WTC11 (cell line): ENCODE results near the gene MPHOSPH10. TPM values are rescaled to one million over a fixed set of nuclear protein-coding genes. Genes with fewer than 3 reads are reported as not detected.

Source experiments
- ATAC-seq: fragments of 200-7000 bp; cut with Tn5 transposase; 2 replicates; pipeline ENCODE4 v1.10.0; 2021; ENCODE audit warnings: mild to moderate bottlenecking, moderate library complexity
- CTCF ChIA-PET: fragments of 300-600 bp; sonication (Branson Sonifier 250); formaldehyde crosslinking; loops from one replicate; lab custom pipeline; 2021; ENCODE audit warnings: antibody characterized with exemption; lab: Charles Lee
- POLR2A ChIA-PET: fragments of 350-600 bp; sonication (Branson Sonifier 250); formaldehyde crosslinking; loops from one replicate; lab custom pipeline; 2021; ENCODE audit warnings: antibody characterized with exemption; lab: Charles Lee
- DNase-seq: peaks from one replicate; pipeline ENCODE4 v3.0.0; 2021; ENCODE audit warnings: low spot score
- H3K27ac Mint-ChIP-seq: 2 replicates; pipeline ENCODE4 v1.8.0; 2021; ENCODE audit warnings: mixed read lengths
- H3K27me3 Mint-ChIP-seq: 2 replicates; pipeline ENCODE4 v1.8.0; 2021; ENCODE audit warnings: low read depth, mild to moderate bottlenecking, moderate library complexity, mixed read lengths
- H3K36me3 Mint-ChIP-seq: 2 replicates; pipeline ENCODE4 v1.8.0; 2021; ENCODE audit warnings: mixed read lengths
- H3K4me1 Mint-ChIP-seq: 2 replicates; pipeline ENCODE4 v1.8.0; 2022; ENCODE audit warnings: mixed read lengths
- H3K4me3 Mint-ChIP-seq: 2 replicates; pipeline ENCODE4 v1.8.0; 2021; ENCODE audit warnings: mild to moderate bottlenecking, moderate library complexity, mixed read lengths
- H3K9me3 Mint-ChIP-seq: 2 replicates; pipeline ENCODE4 v1.8.0; 2021; ENCODE audit warnings: mixed read lengths
- ATF3 ChIP-seq: sonication (generic); formaldehyde crosslinking; conservative IDR thresholded peaks from 2 replicates; pipeline ENCODE4 v1.8.1; 2022; ENCODE audit warnings: mild to moderate bottlenecking, missing genetic modification reagents
- ATF6 ChIP-seq: sonication (generic); formaldehyde crosslinking; IDR thresholded peaks from 2 replicates; pipeline ENCODE4 v1.8.1; 2023; ENCODE audit warnings: mild to moderate bottlenecking, missing genetic modification reagents
- CBFB ChIP-seq: sonication (generic); formaldehyde crosslinking; IDR thresholded peaks from 2 replicates; pipeline ENCODE4 v1.8.1; 2022; ENCODE audit warnings: mild to moderate bottlenecking, low read depth, missing genetic modification reagents
- CREM ChIP-seq: sonication (generic); formaldehyde crosslinking; IDR thresholded peaks from 2 replicates; pipeline ENCODE4 v1.8.1; 2022; ENCODE audit warnings: mild to moderate bottlenecking, missing genetic modification reagents, moderate library complexity
- E2F4 ChIP-seq: sonication (generic); formaldehyde crosslinking; IDR thresholded peaks from 2 replicates; pipeline ENCODE4 v1.8.1; 2022; ENCODE audit warnings: low read depth, mild to moderate bottlenecking, moderate library complexity, missing genetic modification reagents, borderline replicate concordance
- ETV6 ChIP-seq: sonication (generic); formaldehyde crosslinking; IDR thresholded peaks from 2 replicates; pipeline ENCODE4 v1.8.1; 2022; ENCODE audit warnings: mild to moderate bottlenecking, missing genetic modification reagents
- FOXK1 ChIP-seq: sonication (generic); formaldehyde crosslinking; IDR thresholded peaks from 2 replicates; pipeline ENCODE4 v1.8.0; 2022; ENCODE audit warnings: mild to moderate bottlenecking, moderate library complexity, missing genetic modification reagents
- GRHL2 ChIP-seq: fragments of 250-450 bp; sonication (Bioruptor Pico); IDR thresholded peaks from 2 replicates; pipeline ENCODE4 v1.8.0; 2022; ENCODE audit warnings: mild to moderate bottlenecking, moderate library complexity; ENCODE audit not compliant: insufficient replicate concordance, severe bottlenecking
- HMGA2 ChIP-seq: fragments of 250-450 bp; sonication (Bioruptor Pico); IDR thresholded peaks from 2 replicates; pipeline ENCODE4 v1.4.0; 2021; ENCODE audit warnings: mild to moderate bottlenecking, moderate library complexity
- JAZF1 ChIP-seq: fragments of 250-450 bp; sonication (Bioruptor Pico); IDR thresholded peaks from 2 replicates; pipeline ENCODE4 v1.9.0; 2021; ENCODE audit warnings: moderate library complexity, mild to moderate bottlenecking, inconsistent platforms
- MXD4 ChIP-seq: fragments of 250-450 bp; sonication (Bioruptor Pico); IDR thresholded peaks from 2 replicates; pipeline ENCODE4 v1.8.0; 2021; ENCODE audit warnings: mild to moderate bottlenecking, moderate library complexity, borderline replicate concordance
- OVOL2 ChIP-seq: fragments of 250-450 bp; sonication (Bioruptor Pico); IDR thresholded peaks from 2 replicates; pipeline ENCODE4 v1.9.0; 2021; ENCODE audit warnings: mild to moderate bottlenecking, borderline replicate concordance
- RELA ChIP-seq: sonication (generic); formaldehyde crosslinking; IDR thresholded peaks from 2 replicates; pipeline ENCODE4 v1.8.1; 2022; ENCODE audit warnings: missing genetic modification reagents, mild to moderate bottlenecking, borderline replicate concordance
- SMAD3 ChIP-seq: sonication (generic); formaldehyde crosslinking; IDR thresholded peaks from 2 replicates; pipeline ENCODE4 v1.8.0; 2022; ENCODE audit warnings: missing genetic modification reagents, mild to moderate bottlenecking, borderline replicate concordance
- TEAD4 ChIP-seq: sonication (generic); formaldehyde crosslinking; IDR thresholded peaks from 2 replicates; pipeline ENCODE4 v1.8.0; 2022; ENCODE audit warnings: mild to moderate bottlenecking, missing genetic modification reagents
- ZNF138 ChIP-seq: sonication (generic); formaldehyde crosslinking; conservative IDR thresholded peaks from 2 replicates; pipeline ENCODE4 v1.8.1; 2022; ENCODE audit warnings: mild to moderate bottlenecking, moderate library complexity, missing genetic modification reagents
- ZNF671 ChIP-seq: fragments of 250-450 bp; sonication (Bioruptor Pico); IDR thresholded peaks from 2 replicates; pipeline ENCODE4 v1.8.0; 2021; ENCODE audit warnings: mild to moderate bottlenecking
- total RNA-seq: library from RNA; stranded (reverse); gene quantifications from 3 replicates; pipeline ENCODE4 v1.2.3, GENCODE V29; 2021
- TF ChIP-seq, protein P1 (sequence below): sonication (generic); formaldehyde crosslinking; IDR thresholded peaks from 2 replicates; pipeline ENCODE4 v1.8.1; 2022; ENCODE audit warnings: mild to moderate bottlenecking, missing genetic modification reagents, moderate library complexity, borderline replicate concordance
- TF ChIP-seq, protein P2 (sequence below): sonication (generic); formaldehyde crosslinking; IDR thresholded peaks from 2 replicates; pipeline ENCODE4 v1.8.1; 2023; ENCODE audit warnings: mild to moderate bottlenecking, moderate library complexity, missing genetic modification reagents
- TF ChIP-seq, protein P3 (sequence below): fragments of 200-600 bp; IDR thresholded peaks from 2 replicates; pipeline ENCODE4 v1.8.0; 2022; ENCODE audit warnings: antibody characterized with exemption

Gene MPHOSPH10
- total RNA-seq, 1 experiment from 2014 or later = 36.6 TPM

GRCh38 chr2:71154798-71155197, 24.4 kb downstream of the MPHOSPH10 start:
- CTCF ChIA-PET = interaction anchor here (0.6 to 3.2 kb wide), 28 partner anchors 10 to 362 kb away, joined by 3 to 35 read pairs (median 4); partner anchors contain the start of genes MCEE, MPHOSPH10, NAGK and PAIP2B
- ATAC-seq (peak; percentile 75), DNase-seq (peak; percentile 60)
- H3K27me3 Mint-ChIP-seq = no peaks in the 10 kb centered on the region; the same call in 1 of the 2 replicates
- no peaks in the 10 kb centered on the region for H3K9me3 Mint-ChIP-seq
- peaks cover 14% of the 10 kb centered on the region for H3K4me1 Mint-ChIP-seq
- peaks cover 4% of the 10 kb centered on the region; the same call in 1 of the 2 replicates for H3K36me3 Mint-ChIP-seq
- no peak overlapping the region for H3K27ac Mint-ChIP-seq
- POLR2A ChIA-PET = interaction anchor here (0.5 kb wide), 1 partner anchor 262 kb away, joined by 5 read pairs; no protein-coding TSS in a partner anchor
- no peak overlapping the region for H3K4me3 Mint-ChIP-seq
- TF ChIP-seq ETV6 (CRISPR knock-in tag) = no peak
- TF ChIP-seq MXD4 (CRISPR knock-in tag) = no peak
- TF ChIP-seq ATF3 (CRISPR knock-in tag) = no peak
- TF ChIP-seq OVOL2 (CRISPR knock-in tag) = no peak
- no peak for TF ChIP-seq E2F4 (CRISPR knock-in tag)

GRCh38 chr2:71155846-71156245, 25.4 kb downstream of the MPHOSPH10 start:
- POLR2A ChIA-PET = interaction anchor here (1.5 kb wide), 1 partner anchor 71 kb away, joined by 4 read pairs; the partner anchor contains the start of gene PAIP2B
- H3K9me3 Mint-ChIP-seq = no peaks in the 10 kb centered on the region
- H3K27ac Mint-ChIP-seq = no peak overlapping the region
- no peaks in the 10 kb centered on the region for H3K36me3 Mint-ChIP-seq
- CTCF ChIA-PET = interaction anchor here (0.5 to 3.2 kb wide), 19 partner anchors 18 to 355 kb away, joined by 3 to 35 read pairs (median 7); partner anchors contain the start of genes MCEE, MPHOSPH10, NAGK and PAIP2B
- H3K4me3 Mint-ChIP-seq = no peak overlapping the region
- H3K27me3 Mint-ChIP-seq = no peaks in the 10 kb centered on the region; the same call in 1 of the 2 replicates
- TF ChIP-seq ZNF671 = no peak
- no peak for TF ChIP-seq FOXK1 (CRISPR knock-in tag)
- TF ChIP-seq, protein P1, sequence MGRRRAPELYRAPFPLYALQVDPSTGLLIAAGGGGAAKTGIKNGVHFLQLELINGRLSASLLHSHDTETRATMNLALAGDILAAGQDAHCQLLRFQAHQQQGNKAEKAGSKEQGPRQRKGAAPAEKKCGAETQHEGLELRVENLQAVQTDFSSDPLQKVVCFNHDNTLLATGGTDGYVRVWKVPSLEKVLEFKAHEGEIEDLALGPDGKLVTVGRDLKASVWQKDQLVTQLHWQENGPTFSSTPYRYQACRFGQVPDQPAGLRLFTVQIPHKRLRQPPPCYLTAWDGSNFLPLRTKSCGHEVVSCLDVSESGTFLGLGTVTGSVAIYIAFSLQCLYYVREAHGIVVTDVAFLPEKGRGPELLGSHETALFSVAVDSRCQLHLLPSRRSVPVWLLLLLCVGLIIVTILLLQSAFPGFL (CRISPR knock-in tag) = no peak
- TF ChIP-seq TEAD4 (CRISPR knock-in tag) = no peak
- TF ChIP-seq, protein P2, sequence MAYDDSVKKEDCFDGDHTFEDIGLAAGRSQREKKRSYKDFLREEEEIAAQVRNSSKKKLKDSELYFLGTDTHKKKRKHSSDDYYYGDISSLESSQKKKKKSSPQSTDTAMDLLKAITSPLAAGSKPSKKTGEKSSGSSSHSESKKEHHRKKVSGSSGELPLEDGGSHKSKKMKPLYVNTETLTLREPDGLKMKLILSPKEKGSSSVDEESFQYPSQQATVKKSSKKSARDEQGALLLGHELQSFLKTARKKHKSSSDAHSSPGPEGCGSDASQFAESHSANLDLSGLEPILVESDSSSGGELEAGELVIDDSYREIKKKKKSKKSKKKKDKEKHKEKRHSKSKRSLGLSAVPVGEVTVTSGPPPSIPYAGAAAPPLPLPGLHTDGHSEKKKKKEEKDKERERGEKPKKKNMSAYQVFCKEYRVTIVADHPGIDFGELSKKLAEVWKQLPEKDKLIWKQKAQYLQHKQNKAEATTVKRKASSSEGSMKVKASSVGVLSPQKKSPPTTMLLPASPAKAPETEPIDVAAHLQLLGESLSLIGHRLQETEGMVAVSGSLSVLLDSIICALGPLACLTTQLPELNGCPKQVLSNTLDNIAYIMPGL (CRISPR knock-in tag) = no peak
- TF ChIP-seq CBFB (CRISPR knock-in tag) = no peak
- TF ChIP-seq HMGA2 = no peak
- no peak for TF ChIP-seq CREM (CRISPR knock-in tag)
- TF ChIP-seq SMAD3 (CRISPR knock-in tag) = no peak
- TF ChIP-seq ZNF138 (CRISPR knock-in tag) = no peak
- TF ChIP-seq RELA = no peak
- no peak for TF ChIP-seq GRHL2 (CRISPR knock-in tag)
- no peak for TF ChIP-seq JAZF1 (CRISPR knock-in tag)
- peaks cover 14% of the 10 kb centered on the region for H3K4me1 Mint-ChIP-seq
- DNase-seq (no peak), ATAC-seq (no peak)

DNA sequence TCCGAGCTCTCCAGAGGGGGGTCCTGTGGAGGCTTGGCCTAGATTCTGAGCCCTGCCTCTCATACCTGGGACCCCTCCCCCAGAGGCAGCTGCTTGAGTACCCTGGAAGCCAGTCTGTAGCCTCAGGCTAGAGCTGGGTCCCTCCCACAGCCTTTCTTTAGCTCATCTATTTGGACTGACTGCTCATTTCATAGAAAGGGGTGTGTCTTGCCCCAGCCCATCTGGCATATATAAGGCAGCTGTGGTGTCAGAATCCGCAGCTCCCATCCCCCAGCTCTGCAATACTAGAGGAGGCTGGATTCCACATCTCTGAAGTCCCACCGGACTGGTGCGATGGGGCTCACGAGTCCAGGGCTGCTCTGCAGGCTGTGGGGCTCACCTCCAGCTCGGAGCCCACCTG, 26.1 kb downstream of the MPHOSPH10 start:
- no peaks in the 10 kb centered on the region; the same call in 1 of the 2 replicates for H3K27me3 Mint-ChIP-seq
- POLR2A ChIA-PET = interaction anchor here (1.5 kb wide), 1 partner anchor 71 kb away, joined by 4 read pairs; the partner anchor contains the start of gene PAIP2B

More for the DNA sequence above, 26.1 kb downstream of the MPHOSPH10 start:
- ATAC-seq (peak; percentile 29), DNase-seq (peak; percentile 30)
- Mint-ChIP-seq H3K9me3 (no peaks in the 10 kb centered on the region), H3K27ac (no peak overlapping the region), H3K4me3 (no peak overlapping the region), H3K4me1 (peaks cover 14% of the 10 kb centered on the region), H3K36me3 (no peaks in the 10 kb centered on the region)
- CTCF ChIA-PET = interaction anchor here (0.5 to 3.2 kb wide), 27 partner anchors 10 to 354 kb away, joined by 3 to 35 read pairs (median 5); partner anchors contain the start of genes NAGK, PAIP2B and ZNF638
- no peak for TF ChIP-seq ATF6
- TF ChIP-seq, protein P3, sequence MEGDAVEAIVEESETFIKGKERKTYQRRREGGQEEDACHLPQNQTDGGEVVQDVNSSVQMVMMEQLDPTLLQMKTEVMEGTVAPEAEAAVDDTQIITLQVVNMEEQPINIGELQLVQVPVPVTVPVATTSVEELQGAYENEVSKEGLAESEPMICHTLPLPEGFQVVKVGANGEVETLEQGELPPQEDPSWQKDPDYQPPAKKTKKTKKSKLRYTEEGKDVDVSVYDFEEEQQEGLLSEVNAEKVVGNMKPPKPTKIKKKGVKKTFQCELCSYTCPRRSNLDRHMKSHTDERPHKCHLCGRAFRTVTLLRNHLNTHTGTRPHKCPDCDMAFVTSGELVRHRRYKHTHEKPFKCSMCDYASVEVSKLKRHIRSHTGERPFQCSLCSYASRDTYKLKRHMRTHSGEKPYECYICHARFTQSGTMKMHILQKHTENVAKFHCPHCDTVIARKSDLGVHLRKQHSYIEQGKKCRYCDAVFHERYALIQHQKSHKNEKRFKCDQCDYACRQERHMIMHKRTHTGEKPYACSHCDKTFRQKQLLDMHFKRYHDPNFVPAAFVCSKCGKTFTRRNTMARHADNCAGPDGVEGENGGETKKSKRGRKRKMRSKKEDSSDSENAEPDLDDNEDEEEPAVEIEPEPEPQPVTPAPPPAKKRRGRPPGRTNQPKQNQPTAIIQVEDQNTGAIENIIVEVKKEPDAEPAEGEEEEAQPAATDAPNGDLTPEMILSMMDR = no peak
